Neural cell (in vitro differentiated cells): ENCODE measurements around the gene NRF1.

ENCODE experiments used
- CTCF ChIP-seq: fragments of 450-650 bp; IDR thresholded peaks from 2 replicates; pipeline ENCODE4 v1.5.1; 2014; ENCODE audit warnings: antibody characterized with exemption, mild to moderate bottlenecking, moderate library complexity; ENCODE audit not compliant: poor library complexity, severe bottlenecking
- EP300 ChIP-seq: fragments of 450-650 bp; conservative IDR thresholded peaks from 2 replicates; pipeline ENCODE4 v1.6.1; 2014; ENCODE audit warnings: antibody characterized with exemption, mild to moderate bottlenecking, moderate library complexity; ENCODE audit not compliant: poor library complexity, severe bottlenecking
- EZH2 ChIP-seq: fragments of 200-600, 300-800 bp; shearing (Covaris generic), sonication (generic); IDR thresholded peaks from 2 replicates; pipeline ENCODE4 v1.6.1; 2014; ENCODE audit warnings: antibody characterized with exemption, low read length, borderline replicate concordance, mild to moderate bottlenecking; ENCODE audit not compliant: insufficient read depth, poor library complexity, severe bottlenecking
- MXI1 ChIP-seq: fragments of 450-650 bp; conservative IDR thresholded peaks from 2 replicates; pipeline ENCODE4 v1.6.1; 2014; ENCODE audit warnings: antibody characterized with exemption, mild to moderate bottlenecking; ENCODE audit not compliant: poor library complexity, severe bottlenecking
- POLR2AphosphoS5 ChIP-seq: IDR thresholded peaks from 2 replicates; pipeline ENCODE4 v1.6.1; 2012
- RAD21 ChIP-seq: fragments of 450-650 bp; conservative IDR thresholded peaks from 2 replicates; pipeline ENCODE4 v1.6.1; 2014; ENCODE audit warnings: antibody characterized with exemption, mild to moderate bottlenecking, moderate library complexity
- REST ChIP-seq: IDR thresholded peaks from 2 replicates; pipeline ENCODE4 v1.6.1; 2012; ENCODE audit warnings: borderline replicate concordance
- TAF1 ChIP-seq: IDR thresholded peaks from 2 replicates; pipeline ENCODE4 v1.6.1; 2012; ENCODE audit warnings: low read depth

- TF ChIP-seq CTCF (no peak), POLR2AphosphoS5 (no peak), TAF1 (no peak), REST (no peak), RAD21 (no peak), EZH2 (no peak), EP300 (no peak), MXI1 (no peak)
Observed at GRCh38 chr7:129569326-129569725, 42.2 kb upstream of the NRF1 start.
